Activated effector memory CD4-positive, alpha-beta T cell treated with Interleukin-2 at 50 U/mL for 16 hours (primary cell): Measurements from ENCODE around the gene GP2.
"Not testable (repeated sequence)": the region's sequence is repeated elsewhere in the genome, so short reads cannot be mapped to it uniquely, and the experiment has no call there.

Experiments used
- DNase-seq: peaks from one replicate; pipeline ENCODE4 v3.0.0-alpha.2; 2020

The GP2 gene

GRCh38 chr16:20323591-20324117 is 3.7 kb downstream of the GP2 start:
- DNase-seq: no peak

- no peak for DNase-seq
Measured at GRCh38 chr16:20322696-20323095, 4.6 kb downstream of the GP2 start.

GRCh38 chr16:20321671-20322070 is 5.6 kb downstream of the GP2 start:
- no peak for DNase-seq

- not testable (repeated sequence) for DNase-seq
Measured at GRCh38 chr16:20321051-20321450, 6.3 kb downstream of the GP2 start.

- no peak for DNase-seq
Measured at GRCh38 chr16:20320592-20320991, 6.7 kb downstream of the GP2 start.

GRCh38 chr16:20320178-20320577 is 7.1 kb downstream of the GP2 start:
- DNase-seq: no peak

GRCh38 chr16:20319406-20319805 is 7.9 kb downstream of the GP2 start:
- no peak for DNase-seq

- no peak for DNase-seq
Measured at GRCh38 chr16:20318437-20318836, 8.9 kb downstream of the GP2 start.

- DNase-seq: no peak
Measured at GRCh38 chr16:20318006-20318405, 9.3 kb downstream of the GP2 start.

- DNase-seq: no peak
Measured at GRCh38 chr16:20317117-20317516, 10.2 kb downstream of the GP2 start.

- no peak for DNase-seq
Measured at GRCh38 chr16:20316715-20317114, 10.6 kb downstream of the GP2 start.

- no peak for DNase-seq
Measured at GRCh38 chr16:20315764-20316163, 11.5 kb downstream of the GP2 start.

- DNase-seq: no peak
Measured at GRCh38 chr16:20314575-20314974, 12.7 kb downstream of the GP2 start.

GRCh38 chr16:20313741-20314140 is 13.6 kb downstream of the GP2 start:
- no peak for DNase-seq

GRCh38 chr16:20312536-20313095 is 14.7 kb downstream of the GP2 start:
- not testable (repeated sequence) for DNase-seq

- no peak for DNase-seq
Measured at GRCh38 chr16:20311548-20311947, 15.8 kb downstream of the GP2 start.

GRCh38 chr16:20310421-20311395 is 16.6 kb downstream of the GP2 start:
- DNase-seq: no peak

GRCh38 chr16:20309786-20310185 is 17.5 kb downstream of the GP2 start:
- DNase-seq: no peak

- no peak for DNase-seq
Measured at GRCh38 chr16:20308801-20309590, 18.3 kb downstream of the GP2 start.

- DNase-seq: no peak
Measured at GRCh38 chr16:20308266-20308665, 19.0 kb downstream of the GP2 start.

GRCh38 chr16:20307791-20308190 is 19.5 kb downstream of the GP2 start:
- DNase-seq: no peak

- DNase-seq: no peak
Measured at GRCh38 chr16:20307240-20307671, 20.1 kb downstream of the GP2 start.

GRCh38 chr16:20306401-20306800 is 20.9 kb downstream of the GP2 start:
- no peak for DNase-seq
